Measurements from ENCODE around the gene ARHGAP40.
"Not testable (repeated sequence)": the region's sequence is repeated elsewhere in the genome, so short reads cannot be mapped to it uniquely, and the experiment has no call there.

DNA sequence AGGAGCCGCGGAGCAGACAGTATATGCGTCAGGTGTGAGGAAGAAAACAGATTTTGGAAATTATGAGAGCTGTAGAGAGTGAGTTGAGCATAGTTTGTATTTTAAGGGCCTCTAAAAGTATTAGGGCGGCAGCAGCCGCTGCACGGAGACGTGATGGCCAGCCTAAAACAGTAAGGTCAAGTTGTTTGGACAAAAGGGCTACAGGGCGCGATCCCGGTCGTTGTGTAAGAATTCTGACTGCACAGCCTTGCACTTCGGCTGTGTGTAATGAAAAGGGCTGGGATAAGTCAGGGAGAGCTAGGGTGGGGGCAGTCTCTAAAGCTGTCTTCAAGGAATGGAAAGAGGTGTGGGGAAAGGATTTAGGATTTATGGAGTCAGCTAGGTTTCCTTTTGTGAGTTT, 7.3 kb upstream of the ARHGAP40 start:
- TF ChIP-seq POLR2A (IDR thresholded peaks at IDR 0.05), result not testable (repeated sequence)
- TF ChIP-seq, protein P1, sequence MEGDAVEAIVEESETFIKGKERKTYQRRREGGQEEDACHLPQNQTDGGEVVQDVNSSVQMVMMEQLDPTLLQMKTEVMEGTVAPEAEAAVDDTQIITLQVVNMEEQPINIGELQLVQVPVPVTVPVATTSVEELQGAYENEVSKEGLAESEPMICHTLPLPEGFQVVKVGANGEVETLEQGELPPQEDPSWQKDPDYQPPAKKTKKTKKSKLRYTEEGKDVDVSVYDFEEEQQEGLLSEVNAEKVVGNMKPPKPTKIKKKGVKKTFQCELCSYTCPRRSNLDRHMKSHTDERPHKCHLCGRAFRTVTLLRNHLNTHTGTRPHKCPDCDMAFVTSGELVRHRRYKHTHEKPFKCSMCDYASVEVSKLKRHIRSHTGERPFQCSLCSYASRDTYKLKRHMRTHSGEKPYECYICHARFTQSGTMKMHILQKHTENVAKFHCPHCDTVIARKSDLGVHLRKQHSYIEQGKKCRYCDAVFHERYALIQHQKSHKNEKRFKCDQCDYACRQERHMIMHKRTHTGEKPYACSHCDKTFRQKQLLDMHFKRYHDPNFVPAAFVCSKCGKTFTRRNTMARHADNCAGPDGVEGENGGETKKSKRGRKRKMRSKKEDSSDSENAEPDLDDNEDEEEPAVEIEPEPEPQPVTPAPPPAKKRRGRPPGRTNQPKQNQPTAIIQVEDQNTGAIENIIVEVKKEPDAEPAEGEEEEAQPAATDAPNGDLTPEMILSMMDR (IDR thresholded peaks at IDR 0.05), result not testable (repeated sequence)
